Loucy (cell line): Measurements from ENCODE around the gene BRD4.

Source experiments
- EZH2phosphoT487 ChIP-seq: fragments of 200-600 bp; IDR thresholded peaks from 2 replicates; pipeline ENCODE4 v1.6.1; 2018; ENCODE audit warnings: antibody characterized with exemption, mild to moderate bottlenecking, moderate library complexity, borderline replicate concordance
- TF ChIP-seq, protein P1 (sequence below): fragments of 200-600 bp; sonication (generic); conservative IDR thresholded peaks from 2 replicates; pipeline ENCODE4 v1.5.1; 2014; ENCODE audit warnings: mild to moderate bottlenecking, antibody characterized with exemption, low read length

DNA sequence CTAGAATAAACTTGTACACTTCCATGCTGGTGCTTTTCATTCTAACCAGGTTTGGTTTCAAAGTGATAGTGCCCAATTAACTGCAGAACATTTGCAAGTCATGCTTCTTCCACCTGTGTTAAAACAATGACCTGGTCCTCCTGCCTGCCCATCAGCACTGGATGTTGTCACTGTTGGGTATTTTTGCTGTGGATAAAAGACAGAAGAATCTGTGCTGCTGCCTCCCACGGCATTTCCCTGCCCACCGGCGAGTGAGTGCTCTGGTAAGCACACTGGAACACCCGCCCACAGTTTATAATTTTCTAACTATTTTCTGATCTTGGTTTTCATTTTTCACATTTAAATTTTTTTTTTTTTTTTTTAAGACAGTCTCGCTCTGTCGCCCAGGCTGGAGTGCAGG is 49.5 kb upstream of the BRD4 start:
- no peak for TF ChIP-seq EZH2phosphoT487
- TF ChIP-seq, protein P1, sequence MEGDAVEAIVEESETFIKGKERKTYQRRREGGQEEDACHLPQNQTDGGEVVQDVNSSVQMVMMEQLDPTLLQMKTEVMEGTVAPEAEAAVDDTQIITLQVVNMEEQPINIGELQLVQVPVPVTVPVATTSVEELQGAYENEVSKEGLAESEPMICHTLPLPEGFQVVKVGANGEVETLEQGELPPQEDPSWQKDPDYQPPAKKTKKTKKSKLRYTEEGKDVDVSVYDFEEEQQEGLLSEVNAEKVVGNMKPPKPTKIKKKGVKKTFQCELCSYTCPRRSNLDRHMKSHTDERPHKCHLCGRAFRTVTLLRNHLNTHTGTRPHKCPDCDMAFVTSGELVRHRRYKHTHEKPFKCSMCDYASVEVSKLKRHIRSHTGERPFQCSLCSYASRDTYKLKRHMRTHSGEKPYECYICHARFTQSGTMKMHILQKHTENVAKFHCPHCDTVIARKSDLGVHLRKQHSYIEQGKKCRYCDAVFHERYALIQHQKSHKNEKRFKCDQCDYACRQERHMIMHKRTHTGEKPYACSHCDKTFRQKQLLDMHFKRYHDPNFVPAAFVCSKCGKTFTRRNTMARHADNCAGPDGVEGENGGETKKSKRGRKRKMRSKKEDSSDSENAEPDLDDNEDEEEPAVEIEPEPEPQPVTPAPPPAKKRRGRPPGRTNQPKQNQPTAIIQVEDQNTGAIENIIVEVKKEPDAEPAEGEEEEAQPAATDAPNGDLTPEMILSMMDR: no peak
